Body of pancreas (tissue), 4 donors: ENCODE data around the gene FMO1. TPM values are rescaled to one million over a fixed set of nuclear protein-coding genes. Genes with fewer than 3 reads are reported as not detected.
"Not testable (repeated sequence)": the region's sequence is repeated elsewhere in the genome, so short reads cannot be mapped to it uniquely, and the experiment has no call there.

Experiments used
- ATAC-seq: fragments of 150-250 bp; one replicate; pipeline ENCODE4 v1.9.1; 2016
- DNase-seq, 4 donors: peaks; one replicate each; pipeline ENCODE4 v3.0.0-alpha.2; 2019
- H3K27ac ChIP-seq, 4 donors: fragments of 200-600 bp; sonication (generic); 1 replicate in 3 of 4; 2 replicates in 1 of 4; pipeline versions ENCODE4 v1.5.1 to v1.6.1; 2016 to 2019; ENCODE audit warnings: mild to moderate bottlenecking in 1 of 4, mixed read lengths in 1 of 4, moderate library complexity in 1 of 4
- H3K27me3 ChIP-seq, 2 donors: fragments of 200-600 bp; sonication (generic); one replicate each; pipeline ENCODE4 v1.6.0; 2016; ENCODE audit warnings: mild to moderate bottlenecking in 1 of 2
- H3K36me3 ChIP-seq, 2 donors: fragments of 200-600 bp; sonication (generic); replicated peaks in 1 of 2; 2 replicates each; pipeline ENCODE4 v1.5.1; 2016; ENCODE audit warnings: low read depth in 2 of 2; ENCODE audit not compliant: insufficient read depth in 1 of 2
- H3K4me1 ChIP-seq: fragments of 200-600 bp; sonication (generic); one replicate; pipeline ENCODE4 v1.6.0; 2016
- H3K4me3 ChIP-seq, 2 donors: fragments of 200-600 bp; sonication (generic); 1 replicate in 1 of 2; 2 replicates in 1 of 2; pipeline ENCODE4 v1.5.1; 2016 to 2019
- H3K9me3 ChIP-seq, 3 donors: fragments of 200-600 bp; sonication (generic); 1 replicate in 2 of 3; 2 replicates in 1 of 3; pipeline ENCODE4 v1.5.1; 2016
- CTCF ChIP-seq, 7 experiments: fragments of 450-650 bp in 4 of 7; fragments of 200-600 bp in 3 of 7; sonication (generic) in 3 of 7; IDR thresholded peaks; one replicate each; pipeline ENCODE4 v1.5.1; 2016 to 2019; ENCODE audit warnings: antibody characterized with exemption in 7 of 7
- POLR2A ChIP-seq, 3 donors: fragments of 450-650 bp; IDR thresholded peaks; one replicate each; pipeline ENCODE4 v1.6.1; 2016; ENCODE audit warnings: antibody characterized with exemption in 3 of 3, mild to moderate bottlenecking in 2 of 3
- WGBS, 2 donors: methylation state at CpG; one replicate each; pipeline ENCODE4 v1.1.5; 2017; 5-methylcytosine and 5-hydroxymethylcytosine counted together
- intact Hi-C: fragments of 100-400 bp; cut with DNase I; formaldehyde crosslinking; loops from one replicate; pipeline ENCODE4 v1.15.1; 2023
- total RNA-seq, 2 donors: library from RNA; depleted of rRNA; stranded (reverse); fragments of >200 nt; gene quantifications; one replicate each; pipeline ENCODE4 v1.1.0, GENCODE V29; 2016

Gene FMO1
- total RNA-seq, 2 donors from 2014 or later, result 0.99 to 3.1 TPM

- Histone ChIP-seq H3K4me1 (no peaks in the 10 kb centered on the region), H3K4me3 (no peak overlapping the region), H3K36me3 (no peaks in the 10 kb centered on the region), H3K27ac (no peak overlapping the region), H3K9me3 (no peaks in the 10 kb centered on the region), H3K27me3 (no peaks in the 10 kb centered on the region)
- TF ChIP-seq CTCF (IDR thresholded peaks at IDR 0.05) (no peak), POLR2A (IDR thresholded peaks at IDR 0.05) (no peak)
- intact Hi-C loops, result no loop called here
- 70 to 77% methylated on average over 7 of the region's 7 CpGs for WGBS, 2 donors
- ATAC-seq, result no peak
- no peak for DNase-seq
These were observed 32.3 kb downstream of the FMO1 start for GRCh38 chr1:171280599-171280998.

GRCh38 chr1:171286032-171286705 is 37.9 kb downstream of the FMO1 start:
- no peaks in the 10 kb centered on the region for H3K27me3 ChIP-seq
- H3K36me3 ChIP-seq, result no peaks in the 10 kb centered on the region
- no peak overlapping the region for H3K27ac ChIP-seq
- DNase-seq (no peak), ATAC-seq (no peak)
- no peak overlapping the region for H3K4me3 ChIP-seq
- intact Hi-C loops, result no loop called here
- no peaks in the 10 kb centered on the region for H3K4me1 ChIP-seq
- WGBS, 2 donors, result 46 to 54% methylated on average over 4 of the region's 4 CpGs
- no peaks in the 10 kb centered on the region for H3K9me3 ChIP-seq
- no peak for TF ChIP-seq CTCF (IDR thresholded peaks at IDR 0.05)
- no peak for TF ChIP-seq POLR2A (IDR thresholded peaks at IDR 0.05)

- intact Hi-C loops, result no loop called here
- Histone ChIP-seq H3K27me3 (no peaks in the 10 kb centered on the region), H3K36me3 (no peaks in the 10 kb centered on the region), H3K27ac (no peak overlapping the region), H3K4me1 (no peaks in the 10 kb centered on the region), H3K4me3 (no peak overlapping the region), H3K9me3 (no peaks in the 10 kb centered on the region)
- ATAC-seq (no peak), DNase-seq (no peak)
- WGBS, 2 donors, result 63 to 75% methylated on average over 2 of the region's 2 CpGs
- no peak for TF ChIP-seq CTCF (IDR thresholded peaks at IDR 0.05)
These were observed 42.3 kb downstream of the FMO1 start for GRCh38 chr1:171290621-171291020.

GRCh38 chr1:171292799-171293198 is 44.5 kb downstream of the FMO1 start:
- WGBS, 2 donors, result 13 to 23% methylated on average over 1 of the region's 1 CpG
- DNase-seq (peak in 1 of 4 donors; percentile 19), ATAC-seq (no peak)
- intact Hi-C loops, result no loop called here
- no peaks in the 10 kb centered on the region for H3K9me3 ChIP-seq
- H3K36me3 ChIP-seq, result no peaks in the 10 kb centered on the region
- no peak overlapping the region for H3K4me3 ChIP-seq
- H3K27me3 ChIP-seq, result no peaks in the 10 kb centered on the region
- H3K27ac ChIP-seq, result no peak overlapping the region
- TF ChIP-seq CTCF (IDR thresholded peaks at IDR 0.05) (no peak), POLR2A (IDR thresholded peaks at IDR 0.05) (no peak)
- H3K4me1 ChIP-seq, result no peaks in the 10 kb centered on the region

- H3K27ac ChIP-seq, H3K36me3 ChIP-seq, H3K4me3 ChIP-seq, DNase-seq, ATAC-seq, intact Hi-C loops, H3K4me1 ChIP-seq, H3K27me3 ChIP-seq, H3K9me3 ChIP-seq: not testable (repeated sequence)
- WGBS, 2 donors, result 56 to 62% methylated on average over 7 of the region's 7 CpGs
These were observed 47.1 kb downstream of the FMO1 start for GRCh38 chr1:171295383-171295782.
